ENCODE results near the gene OSBPL8.

OSBPL8 gene

DNA sequence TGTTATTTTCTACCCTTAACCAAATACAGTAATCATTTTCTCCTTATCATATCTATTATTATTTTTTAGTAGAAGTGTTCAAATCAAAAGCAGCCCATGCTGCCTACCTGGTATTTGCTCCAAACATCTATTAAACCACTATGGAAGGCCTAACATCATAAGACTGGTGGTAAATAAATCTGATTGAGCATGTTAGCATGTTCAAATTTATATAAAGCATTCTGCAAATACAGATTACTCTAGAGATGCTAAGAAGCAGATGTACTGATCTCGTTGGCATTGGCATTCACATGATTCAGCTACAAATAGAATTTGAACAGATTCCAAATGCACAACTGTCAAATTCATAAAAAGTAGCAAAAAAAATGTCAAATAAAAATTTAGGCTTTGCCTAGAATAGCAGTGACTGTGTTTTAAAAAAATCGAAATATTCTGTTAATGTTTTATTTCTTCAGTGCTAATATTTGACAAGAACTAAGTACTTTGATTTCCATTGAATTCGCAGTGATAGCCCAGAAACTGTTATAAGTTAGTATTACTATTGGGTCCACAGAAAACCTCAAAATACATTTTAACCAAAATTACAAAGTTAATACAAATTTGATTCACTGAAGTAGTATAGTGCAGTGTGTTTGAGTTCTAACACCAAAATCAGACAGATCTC lies 9.4 kb upstream of the OSBPL8 start:
- no peak overlapping the region for H3K4me3 Mint-ChIP-seq

DNA sequence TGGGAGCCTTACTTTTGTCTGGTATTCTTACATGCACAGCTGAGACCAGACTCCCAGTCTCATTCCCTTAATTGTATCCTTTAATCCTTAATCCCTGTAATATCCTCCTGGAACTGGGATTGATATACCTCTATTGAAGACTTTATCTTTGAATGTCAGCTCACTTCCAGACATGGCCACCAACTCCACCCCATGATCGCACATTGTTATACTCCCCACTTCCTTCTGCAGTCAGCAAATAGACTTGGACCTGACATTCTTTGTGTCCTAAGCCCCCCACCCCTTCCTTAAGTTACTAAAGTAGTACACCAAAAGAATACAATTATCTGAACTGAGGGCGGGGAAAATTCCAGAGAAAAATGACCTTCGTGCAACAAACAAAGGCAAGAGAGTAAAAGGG lies 8.6 kb upstream of the OSBPL8 start:
- H3K27me3 Mint-ChIP-seq, result no peaks in the 10 kb centered on the region
- H3K9me3 Mint-ChIP-seq, result no peaks in the 10 kb centered on the region
- DNase-seq, result no peak
- no peaks in the 10 kb centered on the region for H3K36me3 Mint-ChIP-seq
- H3K4me1 Mint-ChIP-seq, result peaks cover 6% of the 10 kb centered on the region in 2 donors
- no peak overlapping the region for H3K27ac Mint-ChIP-seq
- no peak overlapping the region for H3K4me3 Mint-ChIP-seq
- ATAC-seq (replicated peaks), result no peak

More for the DNA sequence above, 9.4 kb upstream of the OSBPL8 start:
- H3K9me3 Mint-ChIP-seq, result peaks cover 0 to under 1% of the 10 kb centered on the region in 2 donors
- no peak overlapping the region for H3K27ac Mint-ChIP-seq
- no peak for DNase-seq
- peaks cover 0 to 1% of the 10 kb centered on the region in 2 donors for H3K36me3 Mint-ChIP-seq
- H3K4me1 Mint-ChIP-seq, result peaks cover 6% of the 10 kb centered on the region in 2 donors
- no peaks in the 10 kb centered on the region for H3K27me3 Mint-ChIP-seq
- no peak for ATAC-seq (replicated peaks)

GRCh38 chr12:76563061-76563460 lies 3.5 kb upstream of the OSBPL8 start:
- no peak overlapping the region for H3K27ac Mint-ChIP-seq
- ATAC-seq (replicated peaks), result no peak
- DNase-seq, result no peak

GRCh38 chr12:76562130-76562529 lies 2.6 kb upstream of the OSBPL8 start:
- Mint-ChIP-seq H3K27ac (no peak overlapping the region), H3K4me1 (peaks cover 0 to 9% of the 10 kb centered on the region in 2 donors), H3K27me3 (no peaks in the 10 kb centered on the region), H3K36me3 (no peaks in the 10 kb centered on the region), H3K9me3 (no peaks in the 10 kb centered on the region), H3K4me3 (no peak overlapping the region)
- ATAC-seq (replicated peaks), result no peak
- no peak for DNase-seq

More at GRCh38 chr12:76563061-76563460, 3.5 kb upstream of the OSBPL8 start:
- H3K36me3 Mint-ChIP-seq, result no peaks in the 10 kb centered on the region
- H3K4me1 Mint-ChIP-seq, result peaks cover 0 to 9% of the 10 kb centered on the region in 2 donors
- H3K4me3 Mint-ChIP-seq, result no peak overlapping the region
- H3K9me3 Mint-ChIP-seq, result no peaks in the 10 kb centered on the region
- H3K27me3 Mint-ChIP-seq, result no peaks in the 10 kb centered on the region

GRCh38 chr12:76560086-76560491 lies 518 bp upstream of the OSBPL8 start:
- ATAC-seq (replicated peaks), result no peak
- H3K27ac Mint-ChIP-seq, result peak overlapping the region; percentile 99
- no peaks in the 10 kb centered on the region for H3K9me3 Mint-ChIP-seq
- H3K4me3 Mint-ChIP-seq, result peak overlapping the region; percentile 96 to 99
- peaks cover 10% of the 10 kb centered on the region in 2 donors for H3K36me3 Mint-ChIP-seq
- no peak for DNase-seq
- H3K27me3 Mint-ChIP-seq, result no peaks in the 10 kb centered on the region
- H3K4me1 Mint-ChIP-seq, result peaks cover 9 to 27% of the 10 kb centered on the region in 2 donors

DNA sequence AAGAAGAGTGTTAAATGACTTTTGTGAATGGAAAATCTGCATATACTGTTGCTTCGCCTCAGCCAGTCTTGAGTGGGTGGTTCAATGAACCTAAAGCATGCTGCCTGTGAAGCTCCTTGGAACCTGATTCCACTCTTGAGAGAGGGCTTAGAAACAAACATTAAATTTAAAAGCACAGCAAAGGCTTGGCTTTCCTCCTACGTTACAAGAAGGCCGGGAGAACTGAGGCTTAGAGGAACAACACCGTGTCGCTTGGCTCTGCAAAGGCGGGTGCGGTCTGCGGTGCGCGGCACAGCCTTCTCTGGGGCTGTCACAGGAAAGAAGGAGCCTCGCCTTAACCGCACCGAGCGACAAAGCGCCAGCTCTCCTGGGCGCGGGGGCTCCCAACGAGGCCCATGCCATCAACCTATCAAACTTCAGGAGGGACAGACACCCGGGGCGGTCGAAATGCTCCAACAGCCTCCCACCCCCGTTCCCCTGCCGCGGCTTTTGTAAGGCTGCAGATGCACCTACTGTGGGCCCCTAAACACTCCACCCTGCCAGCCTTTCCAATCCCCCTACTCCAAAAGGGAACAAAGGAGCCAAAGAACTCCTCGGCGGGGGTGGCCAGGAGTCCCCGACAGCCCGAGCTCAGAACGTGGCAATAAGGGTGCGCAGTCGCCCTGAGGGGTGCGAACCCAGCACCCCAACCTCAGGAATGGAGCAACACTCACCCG lies 729 bp downstream of the OSBPL8 start:
- Mint-ChIP-seq H3K9me3 (no peaks in the 10 kb centered on the region), H3K27ac (peak overlapping the region; percentile 99), H3K36me3 (peaks cover 10% of the 10 kb centered on the region in 2 donors), H3K27me3 (no peaks in the 10 kb centered on the region), H3K4me3 (peak overlapping the region; percentile 96 to 99), H3K4me1 (peaks cover 9 to 36% of the 10 kb centered on the region in 2 donors)
- DNase-seq (peak; percentile 66), ATAC-seq (replicated peaks) (peak; percentile 65 to 69)

DNA sequence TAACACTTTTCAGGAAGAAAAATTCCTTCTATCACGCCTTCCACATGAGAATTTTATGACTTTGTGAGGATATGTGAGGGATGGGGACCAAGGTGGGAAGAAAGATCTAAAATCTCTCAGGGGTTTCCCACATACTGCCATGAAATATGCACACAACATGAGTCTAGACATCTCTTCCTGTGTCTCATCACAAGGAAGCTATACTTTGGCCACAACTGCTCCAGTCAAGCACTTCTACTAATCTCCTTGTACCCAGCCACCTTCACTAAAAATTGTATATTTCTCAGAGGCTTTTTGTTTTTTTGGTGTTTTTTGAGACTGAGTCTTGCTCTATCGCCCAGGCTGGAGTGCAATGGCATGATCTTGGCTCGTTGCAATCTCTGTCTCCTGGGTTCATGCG lies 3.2 kb downstream of the OSBPL8 start:
- no peak for ATAC-seq (replicated peaks)
- Mint-ChIP-seq H3K4me1 (peaks cover 27 to 60% of the 10 kb centered on the region in 2 donors), H3K4me3 (peak overlapping the region; percentile 18 to 22), H3K36me3 (peaks cover 10 to 13% of the 10 kb centered on the region in 2 donors), H3K27ac (peak overlapping the region; percentile 48), H3K9me3 (no peaks in the 10 kb centered on the region), H3K27me3 (no peaks in the 10 kb centered on the region)
- DNase-seq, result no peak

- no peaks in the 10 kb centered on the region for H3K27me3 Mint-ChIP-seq
- DNase-seq (no peak), ATAC-seq (replicated peaks) (no peak)
- H3K4me1 Mint-ChIP-seq, result peaks cover 29 to 65% of the 10 kb centered on the region in 2 donors
- H3K9me3 Mint-ChIP-seq, result no peaks in the 10 kb centered on the region
- H3K4me3 Mint-ChIP-seq, result no peak overlapping the region
- H3K36me3 Mint-ChIP-seq, result peaks cover 10 to 13% of the 10 kb centered on the region in 2 donors
- no peak overlapping the region for H3K27ac Mint-ChIP-seq
Measured at GRCh38 chr12:76555797-76556196, 3.8 kb downstream of the OSBPL8 start.

GRCh38 chr12:76555231-76555767 lies 4.3 kb downstream of the OSBPL8 start:
- DNase-seq (no peak), ATAC-seq (replicated peaks) (no peak)
- Mint-ChIP-seq H3K4me1 (peaks cover 29 to 66% of the 10 kb centered on the region in 2 donors), H3K9me3 (no peaks in the 10 kb centered on the region), H3K27me3 (no peaks in the 10 kb centered on the region), H3K36me3 (peaks cover 12 to 13% of the 10 kb centered on the region in 2 donors), H3K27ac (no peak overlapping the region), H3K4me3 (no peak overlapping the region)

- no peaks in the 10 kb centered on the region for H3K27me3 Mint-ChIP-seq
- H3K4me3 Mint-ChIP-seq, result peak overlapping the region; percentile 36 to 47
- no peak for DNase-seq
- peaks cover 16 to 19% of the 10 kb centered on the region in 2 donors for H3K36me3 Mint-ChIP-seq
- H3K27ac Mint-ChIP-seq, result peak overlapping the region; percentile 90
- peaks cover 32 to 66% of the 10 kb centered on the region in 2 donors for H3K4me1 Mint-ChIP-seq
- peaks cover 0 to 2% of the 10 kb centered on the region in 2 donors for H3K9me3 Mint-ChIP-seq
- ATAC-seq (replicated peaks), result peak; percentile 33 to 36
Measured at GRCh38 chr12:76554405-76555230, 5.0 kb downstream of the OSBPL8 start.

DNA sequence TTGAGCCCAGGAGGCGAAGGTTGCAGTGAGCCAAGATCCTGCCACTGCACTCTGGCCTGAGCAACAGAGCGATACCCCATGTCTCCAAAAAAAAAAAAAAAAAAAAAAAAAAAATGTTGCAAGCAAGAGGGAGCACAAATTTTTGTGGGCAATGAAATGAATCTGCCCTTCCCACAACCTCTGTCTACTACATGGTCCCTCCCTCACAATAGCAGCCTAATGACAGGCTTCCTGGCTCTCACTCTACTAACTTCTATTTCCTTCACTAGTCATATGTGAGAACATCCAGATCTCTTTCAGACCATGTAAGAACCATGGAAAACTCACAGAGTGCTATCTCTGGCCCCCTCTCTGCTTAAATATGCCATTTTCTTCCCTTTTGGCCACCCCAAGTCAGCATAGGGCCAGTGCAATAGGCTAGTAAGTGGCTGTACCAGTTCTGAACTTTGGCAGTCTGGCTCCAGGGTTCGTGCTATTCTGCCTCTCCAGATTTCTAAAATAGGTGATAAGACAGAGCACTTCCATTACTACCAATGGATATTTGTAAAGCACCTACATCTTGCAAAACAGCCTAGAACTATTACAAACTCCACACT lies 7.1 kb downstream of the OSBPL8 start:
- peak; percentile 16 to 19 for ATAC-seq (replicated peaks)
- Mint-ChIP-seq H3K36me3 (peaks cover 21 to 33% of the 10 kb centered on the region in 2 donors), H3K27me3 (no peaks in the 10 kb centered on the region), H3K27ac (peak overlapping the region; percentile 72), H3K4me3 (peak overlapping the region in 1 of 2 donors; percentile 16), H3K9me3 (peaks cover 2 to 3% of the 10 kb centered on the region in 2 donors), H3K4me1 (peaks cover 50 to 88% of the 10 kb centered on the region in 2 donors)
- DNase-seq, result no peak

DNA sequence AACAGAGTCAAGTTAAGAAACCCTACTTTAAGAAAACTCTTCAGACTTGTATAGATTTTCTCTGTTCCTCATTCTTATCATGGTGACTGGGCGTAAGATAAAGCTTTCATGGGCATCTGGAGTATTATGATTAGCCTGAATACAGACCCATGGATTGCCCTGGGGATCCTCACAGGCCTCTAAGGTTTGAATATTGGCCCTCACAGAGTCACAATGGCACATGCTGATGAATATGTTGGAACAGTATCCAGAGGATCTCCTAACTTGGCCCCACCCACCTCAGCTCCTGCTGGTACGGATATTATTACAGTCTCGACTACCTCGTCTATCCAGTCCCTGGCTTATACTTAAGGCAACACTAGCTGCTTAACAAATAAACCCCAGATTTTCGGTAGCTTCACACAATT lies 8.1 kb downstream of the OSBPL8 start:
- Mint-ChIP-seq H3K36me3 (peaks cover 21 to 34% of the 10 kb centered on the region in 2 donors), H3K4me1 (peaks cover 51 to 91% of the 10 kb centered on the region in 2 donors), H3K27ac (peak overlapping the region; percentile 56), H3K4me3 (peak overlapping the region in 1 of 2 donors; percentile 43), H3K9me3 (peaks cover 2 to 3% of the 10 kb centered on the region in 2 donors), H3K27me3 (no peaks in the 10 kb centered on the region)
- ATAC-seq (replicated peaks), result peak; percentile 78 to 80
- DNase-seq, result no peak

- H3K9me3 Mint-ChIP-seq, result peaks cover 2 to 3% of the 10 kb centered on the region in 2 donors
- no peak for DNase-seq
- ATAC-seq (replicated peaks), result no peak
- no peaks in the 10 kb centered on the region for H3K27me3 Mint-ChIP-seq
- H3K36me3 Mint-ChIP-seq, result peaks cover 13 to 25% of the 10 kb centered on the region in 2 donors
- H3K4me3 Mint-ChIP-seq, result no peak overlapping the region
- no peak overlapping the region for H3K27ac Mint-ChIP-seq
- H3K4me1 Mint-ChIP-seq, result peaks cover 42 to 73% of the 10 kb centered on the region in 2 donors
Measured at GRCh38 chr12:76549131-76549530, 10.4 kb downstream of the OSBPL8 start.

Data from stimulated activated naive B cell treated with anti-CD40 and anti-IgM and Interleukin-4, amounts not matched to agents 10 μg/mL and 1 μg/mL and 100 μg/mL, for 72 hours (primary cell).